HTERT RPE-1 (cell line): ENCODE results near the gene SOBP.
"Not testable (repeated sequence)": the region's sequence is repeated elsewhere in the genome, so short reads cannot be mapped to it uniquely, and the experiment has no call there.

ENCODE experiments used
- in situ Hi-C: fragments of 300-500 bp; cut with MboI; formaldehyde crosslinking; loops from 4 replicates; pipeline ENCODE4 v1.14.3; 2020; ENCODE audit warnings: low sequenced_read_pairs

Gene SOBP

DNA sequence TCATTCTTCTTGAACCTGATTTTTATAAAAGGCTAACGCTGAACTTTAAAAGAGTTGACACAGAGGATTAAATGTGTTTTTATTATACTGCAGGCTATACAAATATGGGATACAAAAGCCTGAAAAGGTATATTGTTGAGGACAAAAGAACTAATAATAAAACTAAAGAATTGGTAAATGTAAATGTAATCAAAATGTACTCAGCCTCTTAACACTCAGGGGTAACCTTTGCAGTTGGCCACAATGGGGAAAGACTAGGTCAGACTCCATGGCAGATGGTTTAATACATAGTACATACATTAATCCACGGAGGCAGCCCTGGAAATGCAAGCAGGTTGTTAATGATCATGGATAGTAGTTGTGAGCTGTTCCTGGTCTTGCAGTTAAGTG lies 57.5 kb downstream of the SOBP start:
- in situ Hi-C loops, result no loop called here

DNA sequence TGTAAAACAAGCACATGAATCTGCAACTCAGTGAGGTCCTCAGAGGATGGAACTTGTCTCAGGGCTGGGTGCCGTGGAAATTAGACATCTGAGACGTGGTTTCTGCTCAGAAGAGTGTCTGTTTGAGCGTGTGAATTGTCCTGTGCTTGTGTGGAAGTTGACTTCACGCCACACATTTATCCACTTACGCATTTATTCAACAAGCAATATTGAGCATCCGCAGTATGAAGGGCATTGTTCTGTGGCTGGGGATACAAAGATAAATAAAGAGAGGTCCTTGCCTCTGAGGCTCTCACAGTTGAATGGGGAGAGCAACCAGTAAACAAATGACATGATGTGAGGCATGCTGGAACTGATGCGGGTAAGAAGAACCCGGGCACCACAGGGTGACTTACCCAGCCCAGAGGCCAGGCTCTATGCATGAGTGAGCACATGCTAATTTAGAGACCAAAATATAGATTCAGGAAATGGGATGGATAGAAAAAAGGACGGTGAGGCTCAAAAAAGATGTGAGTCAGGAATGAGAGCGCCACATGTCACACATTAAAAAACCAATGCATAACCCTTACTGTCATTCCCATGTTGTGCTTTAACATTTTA lies 60.4 kb downstream of the SOBP start:
- in situ Hi-C loops, result no loop called here

DNA sequence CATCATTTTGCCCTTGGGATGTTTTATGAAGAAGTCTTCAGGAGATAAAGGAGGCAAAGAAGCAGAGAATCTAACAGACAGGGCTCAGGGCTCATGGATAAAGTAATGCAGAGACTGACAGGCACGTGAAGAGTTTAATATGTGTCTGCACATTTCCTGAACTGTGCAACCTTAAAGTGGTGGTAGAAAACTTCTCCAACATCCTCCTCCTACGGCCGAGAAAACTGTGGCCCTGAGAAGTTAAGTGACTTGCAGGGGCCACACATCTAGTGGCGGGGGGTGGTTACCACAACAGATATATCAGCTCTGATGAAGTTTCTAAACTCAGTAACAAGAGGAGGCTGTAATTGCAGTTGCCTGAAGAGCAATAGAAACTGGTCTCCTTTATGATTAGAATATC lies 61.0 kb downstream of the SOBP start:
- in situ Hi-C loops, result no loop called here

DNA sequence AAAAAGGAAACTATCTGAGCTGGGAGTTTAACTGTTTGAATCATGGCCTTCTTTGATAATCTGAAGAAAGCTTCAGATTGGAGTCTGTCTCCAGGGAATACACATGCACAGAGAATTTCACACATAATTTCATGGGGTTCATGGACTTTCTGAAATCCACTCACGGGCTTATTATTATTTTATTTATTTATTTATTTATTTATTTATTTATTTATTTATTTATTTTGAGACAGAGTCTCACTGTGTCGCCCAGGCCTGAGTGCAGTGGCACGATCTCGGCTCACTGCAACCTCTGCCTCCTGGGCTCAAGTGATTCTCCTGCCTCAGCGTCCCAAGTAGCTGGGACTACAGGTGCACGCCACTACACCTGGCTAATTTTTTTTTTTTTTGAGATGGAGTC lies 63.2 kb downstream of the SOBP start:
- in situ Hi-C loops, result not testable (repeated sequence)

DNA sequence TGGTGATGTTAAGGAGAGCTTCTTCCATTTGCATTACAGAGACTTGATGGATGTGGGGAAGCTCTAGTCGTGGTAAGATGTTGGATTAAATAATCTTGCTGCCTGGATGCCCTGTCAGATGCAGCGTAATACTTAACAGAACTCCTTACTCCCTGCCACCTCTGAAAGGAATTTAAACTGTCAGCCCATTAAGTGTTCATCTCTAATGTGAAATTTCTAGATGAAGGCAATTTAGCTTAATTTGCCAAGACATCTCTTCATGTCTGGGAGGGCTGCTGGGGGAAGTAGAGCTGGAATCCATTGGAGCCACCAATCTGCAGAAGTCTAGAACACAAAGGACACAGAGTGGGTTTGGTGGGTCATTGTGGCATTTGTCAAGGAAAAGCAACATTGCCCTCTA lies 64.4 kb downstream of the SOBP start:
- in situ Hi-C loops, result no loop called here

DNA sequence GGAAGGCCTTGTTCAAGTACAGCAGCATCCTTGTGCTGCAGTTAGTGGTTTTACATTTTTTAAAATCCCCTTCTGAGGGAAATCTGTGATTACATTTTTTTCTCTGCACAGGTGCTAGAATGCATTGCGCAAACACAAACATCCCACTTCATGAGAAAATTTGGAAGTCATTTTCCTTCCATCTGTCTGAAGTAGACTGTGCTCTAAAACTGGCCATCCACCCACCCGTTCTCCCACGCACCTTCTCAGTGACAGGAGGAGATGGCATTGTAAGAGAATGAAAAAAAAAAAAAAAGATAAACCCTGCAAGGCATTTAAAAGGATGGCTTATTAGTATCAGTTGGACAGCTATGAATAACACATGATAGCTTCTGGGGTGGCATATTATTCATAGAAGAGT lies 65.0 kb downstream of the SOBP start:
- in situ Hi-C loops, result no loop called here

DNA sequence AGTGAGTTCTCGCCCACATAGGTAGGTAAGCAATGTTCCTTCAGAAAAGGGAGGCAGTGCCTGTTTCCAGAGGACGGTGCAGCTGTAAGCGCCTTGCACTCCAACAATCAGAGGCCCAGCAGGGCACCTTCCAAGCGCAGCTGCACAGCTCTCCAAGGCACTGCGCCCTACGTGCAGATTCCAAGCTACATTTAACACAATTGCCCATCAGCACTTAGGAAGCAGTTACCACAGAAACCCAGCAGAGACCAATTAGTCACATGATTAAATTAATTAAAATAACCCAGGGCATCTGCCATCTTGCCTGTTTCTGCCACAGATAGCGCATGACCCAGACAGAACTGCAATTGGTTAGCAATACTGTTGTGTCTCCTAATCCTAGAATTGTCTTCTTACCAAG lies 65.5 kb downstream of the SOBP start:
- in situ Hi-C loops, result no loop called here

DNA sequence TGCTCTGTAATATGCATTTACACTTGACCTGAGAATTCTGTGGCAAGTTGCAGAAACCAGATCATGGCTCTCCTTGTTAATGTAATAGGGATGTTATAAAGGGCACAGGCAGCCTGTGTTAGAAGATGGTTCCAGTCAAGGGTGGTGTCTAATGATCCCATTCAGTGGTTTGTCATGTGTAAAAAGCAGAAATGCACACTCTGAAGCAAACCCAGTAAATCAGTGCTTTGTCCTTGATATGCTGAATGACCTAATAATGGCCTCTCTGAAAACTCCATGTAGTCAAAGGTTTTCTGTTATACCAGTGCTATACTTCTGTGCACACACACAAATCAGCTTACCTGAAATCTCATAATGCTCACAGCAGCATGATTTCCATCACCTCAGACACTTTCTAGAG lies 66.2 kb downstream of the SOBP start:
- in situ Hi-C loops, result no loop called here

DNA sequence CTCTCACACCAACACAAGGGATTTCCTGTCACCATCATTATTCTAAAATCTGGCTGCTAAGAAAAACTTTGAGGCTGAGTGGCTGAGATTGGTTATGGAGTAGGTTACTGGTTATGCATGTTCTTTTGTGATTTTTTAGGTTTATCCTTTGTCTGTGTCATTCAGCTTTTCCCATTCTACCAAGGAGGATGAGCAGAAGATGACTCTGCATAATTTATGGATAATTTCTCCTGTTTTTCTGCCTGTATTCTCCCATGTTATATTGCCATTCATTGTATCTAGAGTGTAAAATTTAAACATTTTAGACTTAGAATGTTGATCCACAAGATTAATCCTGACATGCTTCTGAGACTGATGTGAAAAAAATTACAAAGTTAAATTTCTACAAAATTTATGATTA lies 67.8 kb downstream of the SOBP start:
- in situ Hi-C loops, result no loop called here

DNA sequence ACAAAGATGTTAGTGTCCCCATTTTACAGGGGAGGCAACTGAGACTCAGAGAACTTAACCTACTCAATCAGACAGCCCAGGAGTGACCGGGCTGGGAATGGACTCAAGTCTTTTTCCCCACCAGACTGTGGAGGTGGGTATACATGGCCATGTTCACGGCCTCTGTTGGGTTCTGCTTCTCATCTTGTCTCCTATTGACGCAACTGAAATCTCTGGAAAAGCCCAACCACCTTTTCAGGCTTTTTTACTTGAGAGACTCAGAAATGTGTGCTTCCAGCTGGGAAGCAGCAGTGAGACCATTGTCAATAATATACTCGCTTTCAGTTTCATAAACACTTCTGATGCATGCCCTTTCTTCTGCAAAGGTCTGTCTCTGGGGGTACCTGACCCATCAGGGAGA lies 70.7 kb downstream of the SOBP start:
- in situ Hi-C loops, result no loop called here

DNA sequence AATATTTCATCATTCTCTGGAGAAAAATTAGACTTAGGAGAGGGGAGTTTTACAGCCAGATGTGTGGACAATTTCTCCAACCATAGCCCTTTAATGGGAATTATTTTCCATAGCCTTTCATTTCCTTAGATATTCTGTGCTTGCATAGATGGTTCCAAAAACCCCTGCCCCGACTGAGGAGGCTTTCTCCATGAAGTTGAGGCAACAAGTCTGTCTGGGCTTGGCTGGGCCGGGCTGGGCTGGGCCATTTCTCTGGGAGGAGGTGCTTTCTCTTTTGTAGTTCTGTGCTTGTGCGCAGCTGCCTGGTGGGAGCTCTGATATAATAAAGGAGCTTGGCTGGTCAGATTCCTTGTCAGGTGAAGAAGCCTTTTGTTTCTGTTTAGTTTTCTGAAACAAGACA lies 71.4 kb downstream of the SOBP start:
- in situ Hi-C loops, result no loop called here

DNA sequence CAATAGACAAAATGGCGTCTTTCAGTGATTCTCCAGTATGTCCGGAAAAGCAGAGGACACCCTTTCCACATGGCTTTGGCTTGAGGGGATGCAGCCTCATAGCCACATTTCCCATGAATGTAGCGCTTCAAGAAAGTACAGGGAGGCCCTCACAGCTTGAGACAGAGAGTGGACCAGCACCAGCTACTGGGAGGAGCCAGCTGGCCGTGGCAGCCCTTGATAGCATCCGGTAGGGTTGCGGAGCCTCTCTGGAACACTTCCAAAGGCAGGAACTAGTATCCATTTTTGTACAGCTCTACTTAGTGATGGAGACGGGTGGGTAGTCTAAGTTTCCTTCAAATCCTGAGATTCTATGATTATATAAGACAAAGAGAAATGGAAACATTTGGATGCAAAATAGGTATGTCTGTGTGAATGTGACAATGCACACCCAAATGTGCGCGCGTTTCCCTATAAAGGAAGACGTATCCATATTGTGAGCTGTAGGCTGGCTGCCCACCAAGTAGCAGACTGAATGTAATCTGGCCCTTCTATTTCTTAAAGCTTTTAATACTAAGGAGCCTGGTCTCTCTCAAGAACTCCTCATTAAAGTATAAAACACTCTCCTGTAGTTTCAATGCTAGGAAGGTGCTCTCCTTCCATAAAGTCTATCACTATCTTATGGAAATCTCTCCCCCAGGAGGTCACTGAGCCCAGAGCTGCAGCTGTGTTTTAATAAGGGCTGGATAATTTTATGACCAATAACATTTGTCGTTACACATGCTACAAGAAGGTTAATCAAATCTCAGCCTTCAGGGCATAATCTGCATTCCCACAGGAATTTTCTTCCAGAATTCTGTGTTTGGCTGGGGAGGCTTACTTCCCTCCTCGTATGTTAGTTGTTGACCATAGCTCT lies 74.0 kb downstream of the SOBP start:
- in situ Hi-C loops, result no loop called here

DNA sequence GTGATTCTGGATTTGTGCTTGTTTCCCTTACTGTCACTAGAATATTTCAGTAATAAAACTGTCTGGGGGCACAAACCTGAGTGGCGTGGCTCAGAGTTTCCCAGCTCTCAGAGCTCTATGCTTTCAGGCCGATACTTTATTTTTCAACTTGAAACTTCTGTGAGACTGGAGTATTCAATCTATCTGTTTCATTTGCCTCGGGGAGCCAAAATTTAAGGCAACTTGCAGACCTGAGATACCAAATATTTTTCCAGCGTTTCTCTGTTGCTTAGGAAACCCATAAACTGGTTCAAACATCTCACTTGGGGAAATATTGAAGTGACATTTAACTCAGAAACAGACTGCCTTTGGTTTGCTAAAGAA lies 74.7 kb downstream of the SOBP start:
- in situ Hi-C loops, result no loop called here

DNA sequence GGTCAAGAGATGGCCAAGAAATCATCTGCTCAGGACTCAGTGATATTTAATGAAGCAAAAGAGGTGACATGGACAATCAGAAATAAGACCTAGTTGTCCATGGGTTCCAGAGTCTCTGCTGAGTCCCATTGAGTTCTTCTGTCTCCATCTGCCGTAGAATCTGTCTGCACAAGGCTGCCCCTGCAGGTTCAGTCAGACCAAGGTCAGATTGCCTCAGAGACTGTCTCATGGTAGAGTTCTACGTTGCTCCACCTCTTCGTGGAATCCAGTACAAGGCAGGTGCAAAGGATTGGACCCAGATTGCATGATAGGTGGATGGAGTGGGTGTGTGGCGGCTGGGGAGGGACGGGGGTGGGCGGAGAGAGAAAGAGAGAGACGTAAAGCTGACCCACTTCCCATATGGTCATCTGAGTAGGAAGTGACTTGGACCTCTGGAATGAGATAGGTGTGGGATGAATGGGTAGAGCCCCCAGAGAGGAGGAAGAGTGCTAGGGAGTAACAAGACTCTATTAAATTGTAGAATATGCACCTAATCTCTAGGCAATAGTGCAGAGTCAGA lies 75.3 kb downstream of the SOBP start:
- in situ Hi-C loops, result no loop called here

DNA sequence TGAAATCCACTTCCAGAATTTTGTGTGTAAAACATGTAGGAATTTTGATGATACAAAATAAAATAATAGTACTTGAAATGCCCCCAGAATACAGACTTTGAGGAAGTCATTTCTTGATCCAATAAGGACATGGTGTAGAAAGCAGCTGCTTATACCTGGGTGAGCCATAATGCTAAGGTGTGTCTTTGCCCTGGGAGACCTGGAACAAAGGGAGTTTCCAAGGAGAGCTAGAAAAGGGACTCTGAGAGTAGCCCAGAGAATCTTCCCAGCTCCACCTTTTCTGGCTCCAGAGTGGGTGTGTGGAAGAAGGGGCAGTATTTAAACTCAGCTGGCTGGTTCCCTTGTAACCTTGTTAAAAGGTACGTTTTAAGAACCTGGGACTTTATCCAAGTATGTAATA lies 77.7 kb downstream of the SOBP start:
- in situ Hi-C loops, result no loop called here

DNA sequence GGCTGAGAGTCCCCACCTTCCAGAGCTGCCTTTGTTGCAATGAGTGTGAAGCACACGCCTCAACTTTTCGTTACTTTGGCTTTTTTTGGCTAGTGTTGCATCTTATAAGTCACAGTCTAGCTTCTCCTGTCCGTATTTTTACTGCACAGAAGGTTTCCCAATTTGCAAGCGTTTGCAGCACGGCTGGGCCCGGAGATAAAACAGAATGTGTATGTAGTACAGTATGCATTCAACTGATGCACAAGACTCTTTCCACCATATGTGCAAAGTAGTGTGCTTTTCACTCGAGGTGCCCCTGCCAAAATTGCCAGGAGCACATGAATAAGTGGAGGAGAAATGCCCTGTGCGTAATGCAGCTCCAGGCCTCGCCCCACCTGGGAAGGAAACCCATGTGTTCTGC lies 79.6 kb downstream of the SOBP start:
- in situ Hi-C loops, result no loop called here

DNA sequence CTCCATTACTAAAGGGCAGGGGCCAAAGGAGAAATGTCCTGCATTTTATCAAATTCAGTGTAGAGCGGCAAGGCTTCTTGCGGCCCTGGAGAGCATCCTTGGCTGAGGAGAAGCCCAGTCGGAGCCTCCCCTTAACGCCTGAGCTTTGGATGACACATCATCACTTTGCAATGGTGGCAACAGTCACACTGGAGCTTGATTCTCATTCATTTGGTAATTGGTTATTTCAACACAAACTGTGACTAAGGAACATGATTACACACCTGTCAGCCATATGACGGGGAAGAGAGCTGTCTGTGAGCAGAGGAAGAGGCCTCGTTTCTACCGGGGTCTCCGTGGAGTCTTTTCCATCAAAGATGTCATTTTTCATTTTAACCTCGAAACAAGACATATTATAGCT lies 81.4 kb downstream of the SOBP start:
- in situ Hi-C loops, result no loop called here

DNA sequence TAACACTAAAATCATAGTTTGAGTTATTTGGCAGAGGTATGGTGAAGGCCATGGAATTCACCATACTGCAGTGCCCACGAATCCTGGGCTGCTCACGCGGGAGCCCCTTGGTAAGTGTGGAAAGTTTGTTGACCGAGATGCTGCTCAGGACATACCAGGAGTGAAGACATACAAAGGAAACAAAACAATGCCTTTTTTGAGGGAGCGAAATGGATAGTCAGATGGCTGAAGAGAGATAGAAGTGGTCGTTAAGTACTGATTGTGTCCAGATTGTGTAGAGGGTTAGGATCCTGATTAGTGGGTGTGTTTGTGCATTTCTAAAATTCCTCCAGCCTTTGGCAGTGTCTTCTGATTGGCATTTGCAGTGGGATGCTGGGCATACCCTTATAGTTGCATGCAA lies 83.0 kb downstream of the SOBP start:
- in situ Hi-C loops, result no loop called here

DNA sequence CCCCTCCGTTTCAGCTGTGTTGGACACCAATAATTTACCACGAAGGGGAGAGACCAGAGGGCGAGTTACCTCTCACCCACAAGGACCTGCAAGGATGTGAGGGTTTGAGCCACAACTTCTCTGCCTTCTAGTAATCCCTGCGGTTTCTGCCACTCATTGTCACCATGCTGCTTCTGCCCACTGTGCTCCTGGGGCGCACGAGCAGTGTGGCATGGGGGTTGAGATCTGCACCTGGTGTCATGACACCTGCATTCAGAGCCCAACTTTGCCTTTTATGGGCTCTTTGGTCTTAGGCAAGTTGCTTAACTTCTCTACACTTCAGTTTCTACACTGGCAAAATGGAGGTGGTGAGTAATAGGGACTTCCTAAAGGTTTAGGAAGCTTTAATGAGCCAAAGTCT lies 84.9 kb downstream of the SOBP start:
- in situ Hi-C loops, result no loop called here

DNA sequence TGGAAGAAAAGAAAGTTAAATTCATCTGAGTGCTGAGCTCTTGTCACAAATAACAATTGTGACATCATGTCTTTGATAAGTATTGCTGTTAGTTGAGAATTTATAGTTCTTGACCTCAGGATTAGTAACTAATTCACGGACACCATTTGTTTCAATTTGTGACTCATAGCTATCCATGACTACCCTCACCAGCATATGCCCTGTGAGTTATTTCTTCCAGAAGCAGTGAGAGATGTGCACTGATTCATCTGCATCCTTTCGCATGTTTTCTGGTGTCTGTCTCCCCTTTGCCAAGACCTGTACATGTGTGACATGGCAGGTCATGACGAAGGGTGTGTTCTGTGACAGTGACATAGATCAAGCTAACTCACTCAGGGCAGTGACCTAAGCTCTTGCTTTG lies 86.9 kb downstream of the SOBP start:
- in situ Hi-C loops, result no loop called here

DNA sequence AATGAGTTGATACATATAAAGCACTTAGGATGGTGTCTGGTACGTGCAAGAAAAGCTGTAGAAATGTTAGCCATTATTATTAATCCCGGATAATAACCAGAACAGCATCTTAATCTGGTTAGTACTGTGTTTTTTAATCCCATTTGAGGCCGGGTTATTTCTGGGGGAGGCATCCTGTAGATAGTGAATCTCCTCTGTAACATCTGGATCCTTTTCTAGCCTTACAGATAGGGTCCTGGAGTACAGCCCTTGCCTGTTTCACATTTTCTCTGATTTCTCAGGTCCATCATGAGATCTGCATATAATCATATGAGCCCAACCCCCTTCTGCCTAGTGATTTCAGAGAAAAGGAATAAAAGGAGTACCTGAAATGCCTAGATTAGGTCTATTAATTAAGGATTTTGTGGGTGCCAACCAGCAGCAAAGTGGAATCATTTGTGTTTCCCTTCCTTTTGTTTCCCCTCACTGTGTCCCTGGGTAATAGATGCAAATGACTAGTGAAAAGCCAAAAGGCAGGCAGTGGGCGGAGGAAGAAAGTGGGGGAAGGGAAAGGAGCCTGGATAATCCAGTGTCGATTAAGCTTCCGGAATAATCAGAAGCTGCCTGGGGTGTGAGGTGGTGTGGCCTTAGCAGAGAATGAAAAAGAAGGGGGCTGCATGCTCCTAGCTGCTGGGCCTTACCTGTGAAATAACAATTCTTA lies 88.9 kb downstream of the SOBP start:
- in situ Hi-C loops, result no loop called here
